HCT116 (cell line): ENCODE measurements around the gene IGFBP4. TPM values are rescaled to one million over a fixed set of nuclear protein-coding genes. Genes with fewer than 3 reads are reported as not detected.
A peak's percentile ranks its signal among the peaks of the same experiment; 100 is the strongest.

Source experiments
- ATAC-seq: fragments of 200-7000 bp; cut with Tn5 transposase; 2 replicates; pipeline ENCODE4 v1.9.1; 2020; ENCODE audit warnings: mild to moderate bottlenecking, moderate library complexity
- BruUV-seq: library from RNA; stranded (reverse); fragments of 400-500 nt; replicated peaks from 2 replicates; lab custom pipeline; 2021; lab: Mats Ljungman, UMichigan
- CTCF ChIA-PET: fragments of 300-600 bp; sonication (Branson Sonifier 250); formaldehyde crosslinking; loops from one replicate; lab custom pipeline; 2021; ENCODE audit warnings: antibody characterized with exemption; lab: Charles Lee
- POLR2A ChIA-PET: fragments of 300-600, 350-600 bp; sonication (Branson Sonifier 250); formaldehyde crosslinking; loops from one replicate; lab custom pipeline; 2021; ENCODE audit warnings: antibody characterized with exemption; lab: Charles Lee
- RAD21 ChIA-PET, 2 experiments: fragments of 300-600 bp; sonication (Branson Sonifier 250); formaldehyde crosslinking; loops; one replicate each; lab custom pipeline; 2023; ENCODE audit warnings: low total read pairs in 2 of 2; ENCODE audit not compliant: uncharacterized antibody in 2 of 2, unreplicated experiment in 2 of 2, low non-redundant PET in 1 of 2; lab: Charles Lee
- DNase-seq: peaks from one replicate; pipeline ENCODE4 v3.0.0-alpha.2; 2010; ENCODE audit warnings: low read depth, low spot score
- H2AFZ ChIP-seq: fragments of 200-600 bp; shearing (Covaris generic), sonication (generic); 2 replicates; pipeline ENCODE4 v1.6.1; 2017; ENCODE audit warnings: low read depth, mixed run types, mixed read lengths, antibody characterized with exemption, low read length; ENCODE audit not compliant: poor library complexity, severe bottlenecking
- H3K27ac ChIP-seq: 2 replicates; pipeline ENCODE4 v1.5.1; 2012; ENCODE audit warnings: low read depth, low read length
- H3K27me3 ChIP-seq: fragments of 200-600 bp; sonication (generic); 2 replicates; pipeline ENCODE4 v1.6.1; 2016; ENCODE audit warnings: mixed run types, low read length, mixed read lengths; ENCODE audit not compliant: insufficient read depth
- H3K36me3 ChIP-seq, 2 experiments: fragments of 200-500 bp in 1 of 2; fragments of 200-600 bp in 1 of 2; sonication (Bioruptor generic) in 1 of 2; sonication (generic) in 1 of 2; 2 replicates each; pipeline versions ENCODE4 v1.5.1 to v1.6.1; 2014 to 2016; ENCODE audit warnings: low read length in 2 of 2, inconsistent platforms in 1 of 2, mixed read lengths in 1 of 2, mixed run types in 1 of 2; ENCODE audit not compliant: insufficient read depth in 2 of 2, control insufficient read depth in 1 of 2
- H3K4me1 ChIP-seq, 2 experiments: fragments of 200-600 bp in 1 of 2; sonication (generic) in 1 of 2; 2 replicates each; pipeline versions ENCODE4 v1.5.1 to v1.6.1; 2012 to 2017; ENCODE audit warnings: low read length in 2 of 2, inconsistent platforms in 1 of 2, mild to moderate bottlenecking in 1 of 2, mixed read lengths in 1 of 2, mixed run types in 1 of 2, moderate library complexity in 1 of 2; ENCODE audit not compliant: insufficient read depth in 2 of 2, control insufficient read depth in 1 of 2
- H3K4me2 ChIP-seq: fragments of 200-600 bp; sonication (generic); 2 replicates; pipeline ENCODE4 v1.6.1; 2017; ENCODE audit warnings: mixed run types, low read length, mixed read lengths
- H3K4me3 ChIP-seq, 2 experiments: fragments of 200-600 bp in 1 of 2; sonication (generic) in 1 of 2; replicated peaks in 1 of 2; 2 replicates each; pipeline ENCODE4 v1.5.1; 2011 to 2016; ENCODE audit warnings: low read length in 2 of 2, control low read depth in 1 of 2, low read depth in 1 of 2, mild to moderate bottlenecking in 1 of 2, mixed read lengths in 1 of 2, mixed run types in 1 of 2
- H3K79me2 ChIP-seq: fragments of 200-600 bp; sonication (generic); 2 replicates; pipeline ENCODE4 v1.6.1; 2017; ENCODE audit warnings: mild to moderate bottlenecking, mixed run types, low read length, moderate library complexity, mixed read lengths; ENCODE audit not compliant: insufficient read depth
- H3K9ac ChIP-seq: fragments of 200-600 bp; sonication (generic); 2 replicates; pipeline ENCODE4 v1.6.1; 2016; ENCODE audit warnings: low read length, mixed read lengths
- H3K9me2 ChIP-seq: fragments of 200-600 bp; sonication (generic), shearing (Covaris generic); 2 replicates; pipeline ENCODE4 v1.6.1; 2017; ENCODE audit warnings: mixed run types, mild to moderate bottlenecking, moderate library complexity; ENCODE audit not compliant: insufficient read depth
- H3K9me3 ChIP-seq, 2 experiments: fragments of 200-500 bp in 1 of 2; fragments of 200-600 bp in 1 of 2; sonication (Bioruptor generic) in 1 of 2; sonication (generic) in 1 of 2; 2 replicates each; pipeline ENCODE4 v1.6.1; 2014 to 2017; ENCODE audit warnings: low read length in 2 of 2, mixed read lengths in 2 of 2, inconsistent platforms in 1 of 2, low read depth in 1 of 2, mild to moderate bottlenecking in 1 of 2, mixed run types in 1 of 2, moderate library complexity in 1 of 2; ENCODE audit not compliant: control insufficient read depth in 1 of 2, insufficient read depth in 1 of 2
- H4K20me1 ChIP-seq: fragments of 200-600 bp; sonication (generic), shearing (Covaris generic); 2 replicates; pipeline ENCODE4 v1.6.1; 2017; ENCODE audit warnings: mixed run types, mild to moderate bottlenecking, moderate library complexity; ENCODE audit not compliant: insufficient read depth
- CBX3 ChIP-seq: IDR thresholded peaks from 2 replicates; pipeline ENCODE4 v1.6.1; 2012; ENCODE audit warnings: low read depth
- CEBPB ChIP-seq: IDR thresholded peaks from 2 replicates; pipeline ENCODE4 v1.6.1; 2012; ENCODE audit warnings: low read depth
- EGR1 ChIP-seq: IDR thresholded peaks from 2 replicates; pipeline ENCODE4 v1.6.1; 2012; ENCODE audit warnings: low read depth
- EZH2 ChIP-seq: fragments of 200-600 bp; sonication (generic); IDR thresholded peaks from 2 replicates; pipeline ENCODE4 v1.6.1; 2017; ENCODE audit warnings: antibody characterized with exemption, mixed run types
- FOSL1 ChIP-seq: IDR thresholded peaks from 2 replicates; pipeline ENCODE4 v1.6.1; 2012; ENCODE audit warnings: low read depth
- JUND ChIP-seq: IDR thresholded peaks from 2 replicates; pipeline ENCODE4 v1.6.1; 2012
- POLR2A ChIP-seq: IDR thresholded peaks from 2 replicates; pipeline ENCODE4 v1.7.0; 2011; ENCODE audit warnings: borderline replicate concordance; ENCODE audit not compliant: insufficient read depth, insufficient read length; ENCODE audit errors: extremely low read depth
- REST ChIP-seq: IDR thresholded peaks from 2 replicates; pipeline ENCODE4 v1.6.1; 2012; ENCODE audit warnings: low read depth
- SIN3A ChIP-seq: IDR thresholded peaks from 2 replicates; pipeline ENCODE4 v1.6.1; 2012; ENCODE audit warnings: low read depth
- ZBTB33 ChIP-seq: IDR thresholded peaks from 2 replicates; pipeline ENCODE4 v1.6.1; 2011; ENCODE audit warnings: mild to moderate bottlenecking, low read length, moderate library complexity; ENCODE audit not compliant: insufficient replicate concordance; ENCODE audit errors: extremely low read depth
- intact Hi-C: fragments of 100-400 bp; cut with micrococcal nuclease; formaldehyde crosslinking; loops from 2 replicates; pipeline ENCODE4 v1.10.0; 2022
- total RNA-seq: library from RNA; stranded (reverse); gene quantifications from one replicate; pipeline ENCODE4 v1.2.1, GENCODE V29; 2021; ENCODE audit not compliant: unreplicated experiment

Gene IGFBP4
- total RNA-seq, 1 experiment from 2014 or later, result 2.0 TPM

GRCh38 chr17:40418428-40418706 lies 24.9 kb upstream of the IGFBP4 start:
- Histone ChIP-seq H3K79me2 (peaks cover 43% of the 10 kb centered on the region), H3K9me2 (no peaks in the 10 kb centered on the region), H3K4me2 (peak overlapping the region; percentile 76), H3K9me3 (no peaks in the 10 kb centered on the region), H3K9ac (peak overlapping the region; percentile 99), H2AFZ (no peak overlapping the region), H3K27me3 (no peaks in the 10 kb centered on the region), H3K27ac (peak overlapping the region; percentile 80), H3K36me3 (peaks cover 11 to 26% of the 10 kb centered on the region in 2 experiments), H3K4me1 (peaks cover 14 to 34% of the 10 kb centered on the region in 2 experiments; a peak in 3 of 4 replicates), H4K20me1 (no peaks in the 10 kb centered on the region), H3K4me3 (peak overlapping the region; percentile 40 to 94)
- POLR2A ChIA-PET, result interaction anchor here (0.6 to 1.6 kb wide), 5 partner anchors 11 to 119 kb away, joined by 3 to 6 read pairs (median 3); no protein-coding TSS in a partner anchor
- ATAC-seq (no peak), DNase-seq (no peak)
- no peak for TF ChIP-seq EGR1
- RAD21 ChIA-PET, result interaction anchor here (1.2 to 1.3 kb wide), 2 partner anchors 58 to 115 kb away, joined by 3 to 12 read pairs; no protein-coding TSS in a partner anchor
- intact Hi-C loops, result loop anchor here (5.0 kb wide), 1 partner anchor 116 kb away; no protein-coding TSS in a partner anchor
- BruUV-seq, result TSS peak; percentile 90
- CTCF ChIA-PET, result interaction anchor here (0.6 to 4.5 kb wide), 12 partner anchors 8 to 305 kb away, joined by 3 to 31 read pairs (median 4); partner anchors contain the start of gene GJD3

- Histone ChIP-seq H2AFZ (no peak overlapping the region), H3K79me2 (peaks cover 29% of the 10 kb centered on the region), H3K9ac (no peak overlapping the region), H3K27ac (no peak overlapping the region; the same call in 1 of the 2 replicates), H3K9me2 (no peaks in the 10 kb centered on the region), H3K27me3 (no peaks in the 10 kb centered on the region), H3K9me3 (no peaks in the 10 kb centered on the region), H3K4me2 (no peak overlapping the region), H3K4me3 (no peak overlapping the region), H4K20me1 (no peaks in the 10 kb centered on the region), H3K4me1 (peaks cover 15 to 40% of the 10 kb centered on the region in 2 experiments; a peak in 3 of 4 replicates), H3K36me3 (peaks cover 3 to 14% of the 10 kb centered on the region in 2 experiments; a peak in 3 of 4 replicates)
- no peak for ATAC-seq
- ChIA-PET CTCF (no interaction called here), POLR2A (no interaction called here), RAD21 (no interaction called here)
- DNase-seq, result no peak
- BruUV-seq, result no TSS peak
- TF ChIP-seq JUND (no peak), CBX3 (no peak), SIN3A (no peak), REST (no peak), FOSL1 (no peak), EZH2 (no peak), CEBPB (no peak), POLR2A (no peak), ZBTB33 (no peak)
- intact Hi-C loops, result loop anchor here (5.0 kb wide), 1 partner anchor 117 kb away; no protein-coding TSS in a partner anchor
Measured at GRCh38 chr17:40419559-40420331, 23.5 kb upstream of the IGFBP4 start.
